ENCODE data around the gene AKAP17A.

Gene AKAP17A

GRCh38 chrX:1646009-1646408 lies 54.6 kb downstream of the AKAP17A start:
- Histone ChIP-seq H3K4me3 (replicated peaks; ENCODE audit: insufficient read depth, low read length) (no peak overlapping the region), H3K27ac (replicated peaks) (no peak overlapping the region), H3K27me3 (ENCODE audit: insufficient read depth, poor library complexity, severe bottlenecking) (no peaks in the 10 kb centered on the region)
- DNase-seq (ENCODE audit: low read depth in 1 of 2, low spot score in 1 of 2): no peak
- TF ChIP-seq CTCF (IDR thresholded peaks at IDR 0.05; ENCODE audit: insufficient read depth, low read length) (no peak), POLR2AphosphoS5 (IDR thresholded peaks at IDR 0.05; ENCODE audit: low read depth) (no peak), REST (IDR thresholded peaks at IDR 0.05; ENCODE audit: insufficient replicate concordance, low read depth) (no peak), SPI1 (IDR thresholded peaks at IDR 0.05; ENCODE audit: borderline replicate concordance, low read depth) (no peak)

GRCh38 chrX:1649621-1650020 lies 58.2 kb downstream of the AKAP17A start:
- Histone ChIP-seq H3K4me3 (replicated peaks; ENCODE audit: insufficient read depth, low read length) (no peak overlapping the region), H3K27me3 (ENCODE audit: insufficient read depth, poor library complexity, severe bottlenecking) (no peaks in the 10 kb centered on the region), H3K27ac (replicated peaks) (no peak overlapping the region)
- DNase-seq (ENCODE audit: low read depth in 1 of 2, low spot score in 1 of 2): no peak
- TF ChIP-seq POLR2AphosphoS5 (IDR thresholded peaks at IDR 0.05; ENCODE audit: low read depth) (no peak), CTCF (IDR thresholded peaks at IDR 0.05; ENCODE audit: insufficient read depth, low read length) (no peak), SPI1 (IDR thresholded peaks at IDR 0.05; ENCODE audit: borderline replicate concordance, low read depth) (no peak), REST (IDR thresholded peaks at IDR 0.05; ENCODE audit: insufficient replicate concordance, low read depth) (no peak), GABPA (IDR thresholded peaks at IDR 0.05; ENCODE audit: low read depth) (no peak)

Measured in HL-60 (cell line).